Keratinocyte (primary cell): Measurements from ENCODE around the gene RPL32. TPM values are rescaled to one million over a fixed set of nuclear protein-coding genes. Genes with fewer than 3 reads are reported as not detected.

ENCODE experiments used
- DNase-seq: peaks from one replicate; pipeline ENCODE4 v3.0.0-alpha.2; 2011; ENCODE audit warnings: low read depth, missing footprints, low spot score
- FAIRE-seq: peaks from 2 replicates; lab custom pipeline; 2011; peaks lifted over from hg19 to GRCh38; lab: Jason Lieb, UNC
- H2AFZ ChIP-seq: 2 replicates; pipeline ENCODE4 v1.6.0; 2012; ENCODE audit warnings: low read length, control low read depth, inconsistent platforms; ENCODE audit not compliant: control insufficient read depth
- H3K27ac ChIP-seq: 2 replicates; pipeline ENCODE4 v1.5.1; 2011; ENCODE audit warnings: low read length; ENCODE audit not compliant: control insufficient read depth, insufficient read depth
- H3K27me3 ChIP-seq: 3 replicates; pipeline ENCODE4 v1.6.0; 2011; ENCODE audit warnings: low read length; ENCODE audit not compliant: control insufficient read depth, insufficient read depth; ENCODE audit errors: extremely low read depth
- H3K36me3 ChIP-seq, 2 experiments: 2 replicates in 1 of 2; 3 replicates in 1 of 2; pipeline ENCODE4 v1.5.1; 2011; ENCODE audit warnings: low read length in 2 of 2, mild to moderate bottlenecking in 1 of 2; ENCODE audit not compliant: control insufficient read depth in 2 of 2, insufficient read depth in 2 of 2; ENCODE audit errors: extremely low read depth in 1 of 2
- H3K4me1 ChIP-seq: 3 replicates; pipeline ENCODE4 v1.5.1; 2011; ENCODE audit warnings: low read length; ENCODE audit not compliant: control insufficient read depth, insufficient read depth; ENCODE audit errors: extremely low read depth
- H3K4me2 ChIP-seq: 3 replicates; pipeline ENCODE4 v1.6.0; 2011; ENCODE audit warnings: low read depth, low read length; ENCODE audit not compliant: control insufficient read depth, insufficient read depth; ENCODE audit errors: extremely low read depth
- H3K4me3 ChIP-seq, 3 experiments: fragments of 200-600 bp in 1 of 3; sonication (generic) in 1 of 3; 2 replicates in 2 of 3; 3 replicates in 1 of 3; pipeline ENCODE4 v1.5.1; 2011 to 2016; ENCODE audit warnings: low read length in 3 of 3, mild to moderate bottlenecking in 3 of 3, control low read depth in 2 of 3, inconsistent platforms in 1 of 3, low read depth in 1 of 3, mixed read lengths in 1 of 3, mixed run types in 1 of 3, moderate library complexity in 1 of 3; ENCODE audit not compliant: control insufficient read depth in 2 of 3, insufficient read depth in 2 of 3; ENCODE audit errors: extremely low read depth in 1 of 3
- H3K79me2 ChIP-seq: 2 replicates; pipeline ENCODE4 v1.6.0; 2012; ENCODE audit warnings: low read length; ENCODE audit not compliant: control insufficient read depth, insufficient read depth
- H3K9ac ChIP-seq: 3 replicates; pipeline ENCODE4 v1.6.0; 2011; ENCODE audit warnings: low read length; ENCODE audit not compliant: control insufficient read depth, insufficient read depth; ENCODE audit errors: extremely low read depth
- H3K9me1 ChIP-seq: 3 replicates; pipeline ENCODE4 v1.6.0; 2011; ENCODE audit warnings: low read length; ENCODE audit not compliant: control insufficient read depth, insufficient read depth; ENCODE audit errors: extremely low read depth
- H3K9me3 ChIP-seq: 2 replicates; pipeline ENCODE4 v1.5.1; 2012; ENCODE audit warnings: low read depth, low read length; ENCODE audit not compliant: control insufficient read depth
- H4K20me1 ChIP-seq: 3 replicates; pipeline ENCODE4 v1.6.0; 2011; ENCODE audit warnings: low read length; ENCODE audit not compliant: control insufficient read depth, insufficient read depth; ENCODE audit errors: extremely low read depth
- CTCF ChIP-seq, 3 experiments: IDR thresholded peaks in 1 of 3; conservative IDR thresholded peaks in 1 of 3; optimal IDR thresholded peaks in 1 of 3; 2 replicates in 2 of 3; 3 replicates in 1 of 3; pipeline versions ENCODE3 to v1.5.1; 2011; ENCODE audit warnings: low read length in 3 of 3, mild to moderate bottlenecking in 3 of 3, moderate library complexity in 2 of 3, control low read depth in 1 of 3, inconsistent platforms in 1 of 3; ENCODE audit not compliant: insufficient read depth in 2 of 3; ENCODE audit errors: extremely low read depth in 1 of 3
- EZH2 ChIP-seq: IDR thresholded peaks from one replicate; pipeline ENCODE4 v1.6.1; 2012; ENCODE audit warnings: inconsistent platforms, mild to moderate bottlenecking, low read length, moderate library complexity
- dilution Hi-C: fragments of 300-500 bp; cut with MboI; formaldehyde crosslinking; loops from one replicate; pipeline ENCODE4 v1.7.0; 2020; ENCODE audit warnings: low sequenced_read_pairs; ENCODE audit not compliant: extremely low pct_ligation_motif_present
- polyA plus RNA-seq, 5 experiments: library from polyadenylated mRNA; depleted of rRNA in 3 of 5; stranded (reverse) in 3 of 5; stranded (forward) in 1 of 5; unstranded in 1 of 5; fragments of >200 nt; gene quantifications; 1 replicate in 1 of 5; 2 replicates in 3 of 5; 3 replicates in 1 of 5; pipeline versions ENCODE4 v1.2.1 to v1.2.3, GENCODE V29; 2011 to 2012; ENCODE audit warnings: missing spikeins in 2 of 5, low read depth in 1 of 5, low replicate concordance in 1 of 5

Gene RPL32
- polyA plus RNA-seq, 1 donor (not counting 4 experiments of a cell fraction or from before 2014, with no cell fraction given), result 2,534 TPM

GRCh38 chr3:12886736-12887135, 45.4 kb upstream of the RPL32 start:
- H3K4me2 ChIP-seq, result no peak overlapping the region
- H3K9me1 ChIP-seq, result no peaks in the 10 kb centered on the region
- TF ChIP-seq EZH2, result no peak
- TF ChIP-seq CTCF (optimal IDR thresholded peaks at IDR 0.05 in 1 of 3, IDR thresholded peaks at IDR 0.05 in 1 of 3, conservative IDR thresholded peaks at IDR 0.05 in 1 of 3; ENCODE audit: extremely low read depth in 1 of 3, insufficient read depth in 2 of 3, low read length in 3 of 3), result no peak
- H3K36me3 ChIP-seq, result no peaks in the 10 kb centered on the region
- H3K27ac ChIP-seq, result no peak overlapping the region
- no peaks in the 10 kb centered on the region for H3K79me2 ChIP-seq
- H3K9me3 ChIP-seq, result no peaks in the 10 kb centered on the region
- no peak overlapping the region for H3K9ac ChIP-seq
- peaks cover 23% of the 10 kb centered on the region for H3K27me3 ChIP-seq
- H3K4me3 ChIP-seq, result no peak overlapping the region
- H4K20me1 ChIP-seq, result no peaks in the 10 kb centered on the region
- H3K4me1 ChIP-seq, result peaks cover 4% of the 10 kb centered on the region
- dilution Hi-C loops, result no loop called here
- FAIRE-seq (no peak), DNase-seq (no peak)
- no peak overlapping the region for H2AFZ ChIP-seq

- no peaks in the 10 kb centered on the region for H3K36me3 ChIP-seq
- no peaks in the 10 kb centered on the region for H4K20me1 ChIP-seq
- H3K9ac ChIP-seq, result no peak overlapping the region
- no peak overlapping the region for H3K4me3 ChIP-seq
- H3K9me3 ChIP-seq, result no peaks in the 10 kb centered on the region
- no peaks in the 10 kb centered on the region for H3K9me1 ChIP-seq
- H3K27ac ChIP-seq, result no peak overlapping the region
- no peak for TF ChIP-seq CTCF (optimal IDR thresholded peaks at IDR 0.05 in 1 of 3, IDR thresholded peaks at IDR 0.05 in 1 of 3, conservative IDR thresholded peaks at IDR 0.05 in 1 of 3; ENCODE audit: extremely low read depth in 1 of 3, insufficient read depth in 2 of 3, low read length in 3 of 3)
- no peak for TF ChIP-seq EZH2
- dilution Hi-C loops, result no loop called here
- H2AFZ ChIP-seq, result no peak overlapping the region
- DNase-seq (no peak), FAIRE-seq (no peak)
- peaks cover 23% of the 10 kb centered on the region for H3K27me3 ChIP-seq
- H3K79me2 ChIP-seq, result no peaks in the 10 kb centered on the region
- no peak overlapping the region for H3K4me2 ChIP-seq
- peaks cover 3% of the 10 kb centered on the region for H3K4me1 ChIP-seq
Observed at GRCh38 chr3:12886106-12886679, 44.8 kb upstream of the RPL32 start.
